BLaER1 treated with 17β-estradiol and CSF1 and Interleukin-3, amounts not matched to agents 10 nM and 100 nM (cell line): ENCODE results near the gene CTNNA3.

ENCODE experiments used
- H3K27ac ChIP-seq, 11 experiments: shearing (Covaris generic); formaldehyde crosslinking; 2 replicates each; pipeline ENCODE4 v1.8.1; 2022
- H3K27me3 ChIP-seq, 11 experiments: shearing (Covaris generic); formaldehyde crosslinking; 2 replicates each; pipeline ENCODE4 v1.8.1; 2022
- H3K36me3 ChIP-seq, 11 experiments: shearing (Covaris generic); formaldehyde crosslinking; 2 replicates each; pipeline ENCODE4 v1.8.1; 2022
- H3K4me1 ChIP-seq, 10 experiments: shearing (Covaris generic); formaldehyde crosslinking; 2 replicates each; pipeline ENCODE4 v1.8.1; 2022
- H3K4me2 ChIP-seq, 11 experiments: shearing (Covaris generic); formaldehyde crosslinking; 2 replicates each; pipeline ENCODE4 v1.8.1; 2022
- H3K4me3 ChIP-seq, 10 experiments: shearing (Covaris generic); formaldehyde crosslinking; 2 replicates each; pipeline ENCODE4 v1.8.1; 2022
- H3K9ac ChIP-seq, 11 experiments: shearing (Covaris generic); formaldehyde crosslinking; 2 replicates each; pipeline ENCODE4 v1.8.1; 2022
- H3K9me3 ChIP-seq, 11 experiments: shearing (Covaris generic); formaldehyde crosslinking; replicated peaks in 1 of 11; 2 replicates each; pipeline ENCODE4 v1.8.1; 2022
- H4K20me1 ChIP-seq, 11 experiments: shearing (Covaris generic); formaldehyde crosslinking; 2 replicates each; pipeline ENCODE4 v1.8.1; 2022
- Cebpa-rat ChIP-seq, 11 experiments: shearing (Covaris generic); IDR thresholded peaks; 2 replicates each; pipeline ENCODE4 v1.8.1; 2022

CTNNA3 gene

GRCh38 chr10:65968437-65968836 lies 1727.6 kb downstream of the CTNNA3 start:
- Histone ChIP-seq H3K4me1 (peaks cover 0 to 5% (median 0%) of the 10 kb centered on the region in 10 experiments; a peak in 1 of 20 replicates), H3K36me3 (no peaks in the 10 kb centered on the region), H3K27me3 (no peaks in the 10 kb centered on the region), H3K4me2 (no peak overlapping the region), H3K9me3 (no peaks in the 10 kb centered on the region), H3K9ac (no peak overlapping the region), H3K4me3 (no peak overlapping the region), H4K20me1 (no peaks in the 10 kb centered on the region), H3K27ac (no peak overlapping the region)
- TF ChIP-seq Cebpa-rat (IDR thresholded peaks at IDR 0.05), result no peak

GRCh38 chr10:65964205-65964604 lies 1731.8 kb downstream of the CTNNA3 start:
- H3K9me3 ChIP-seq, result peaks cover 0 to 6% (median 0%) of the 10 kb centered on the region in 11 experiments; a peak in 2 of 22 replicates
- no peak overlapping the region for H3K9ac ChIP-seq
- no peak for TF ChIP-seq Cebpa-rat (IDR thresholded peaks at IDR 0.05)
- no peaks in the 10 kb centered on the region for H3K36me3 ChIP-seq
- H3K4me2 ChIP-seq, result no peak overlapping the region
- no peak overlapping the region for H3K4me3 ChIP-seq
- H3K4me1 ChIP-seq, result peaks cover 0 to 5% (median 0%) of the 10 kb centered on the region in 10 experiments; a peak in 1 of 20 replicates
- H4K20me1 ChIP-seq, result no peaks in the 10 kb centered on the region
- H3K27ac ChIP-seq, result no peak overlapping the region
- no peaks in the 10 kb centered on the region for H3K27me3 ChIP-seq

- Histone ChIP-seq H3K9me3 (peaks cover 0 to 8% (median 0%) of the 10 kb centered on the region in 11 experiments; a peak in 2 of 22 replicates), H3K4me3 (no peak overlapping the region), H3K4me1 (peaks cover 0 to 42% (median 0%) of the 10 kb centered on the region in 10 experiments; a peak in 6 of 20 replicates), H4K20me1 (no peaks in the 10 kb centered on the region), H3K27me3 (no peaks in the 10 kb centered on the region), H3K27ac (no peak overlapping the region), H3K36me3 (no peaks in the 10 kb centered on the region), H3K4me2 (no peak overlapping the region), H3K9ac (no peak overlapping the region)
- TF ChIP-seq Cebpa-rat (IDR thresholded peaks at IDR 0.05), result no peak
Observed at GRCh38 chr10:65952086-65952485, 1743.9 kb downstream of the CTNNA3 start.

GRCh38 chr10:65950075-65950474 lies 1745.9 kb downstream of the CTNNA3 start:
- Histone ChIP-seq H3K27me3 (no peaks in the 10 kb centered on the region), H3K36me3 (no peaks in the 10 kb centered on the region), H4K20me1 (no peaks in the 10 kb centered on the region), H3K4me1 (peaks cover 0 to 53% (median 0%) of the 10 kb centered on the region in 10 experiments; a peak in 6 of 20 replicates), H3K4me3 (no peak overlapping the region), H3K9ac (peak overlapping the region in 1 of 11 experiments; percentile 55; a peak in 2 of 22 replicates), H3K4me2 (peak overlapping the region in 3 of 11 experiments; percentile 6 to 69 (median 42); a peak in 4 of 22 replicates), H3K27ac (peak overlapping the region in 3 of 11 experiments; percentile 28 to 75 (median 67); a peak in 6 of 22 replicates), H3K9me3 (peaks cover 0 to 8% (median 0%) of the 10 kb centered on the region in 11 experiments; a peak in 2 of 22 replicates)
- TF ChIP-seq Cebpa-rat (IDR thresholded peaks at IDR 0.05), result no peak

- no peaks in the 10 kb centered on the region for H3K27me3 ChIP-seq
- TF ChIP-seq Cebpa-rat (IDR thresholded peaks at IDR 0.05), result no peak
Observed at GRCh38 chr10:65949526-65949925, 1746.5 kb downstream of the CTNNA3 start.

GRCh38 chr10:65945061-65945460 lies 1750.9 kb downstream of the CTNNA3 start:
- peaks cover 0 to 8% (median 0%) of the 10 kb centered on the region in 11 experiments; a peak in 2 of 22 replicates for H3K9me3 ChIP-seq
- H3K27ac ChIP-seq, result no peak overlapping the region
- no peak overlapping the region for H3K9ac ChIP-seq
- H3K4me3 ChIP-seq, result no peak overlapping the region
- no peaks in the 10 kb centered on the region for H4K20me1 ChIP-seq
- no peaks in the 10 kb centered on the region for H3K36me3 ChIP-seq
- no peaks in the 10 kb centered on the region for H3K27me3 ChIP-seq
- no peak overlapping the region for H3K4me2 ChIP-seq
- H3K4me1 ChIP-seq, result peaks cover 0 to 35% (median 0%) of the 10 kb centered on the region in 10 experiments; a peak in 4 of 20 replicates
- TF ChIP-seq Cebpa-rat (IDR thresholded peaks at IDR 0.05), result no peak

More at GRCh38 chr10:65949526-65949925, 1746.5 kb downstream of the CTNNA3 start:
- no peak overlapping the region for H3K9ac ChIP-seq
- peak overlapping the region in 3 of 11 experiments; percentile 28 to 72 (median 67); a peak in 5 of 22 replicates for H3K27ac ChIP-seq
- no peaks in the 10 kb centered on the region for H4K20me1 ChIP-seq
- H3K4me1 ChIP-seq, result peaks cover 0 to 53% (median 0%) of the 10 kb centered on the region in 10 experiments; a peak in 6 of 20 replicates
- H3K4me3 ChIP-seq, result no peak overlapping the region
- H3K36me3 ChIP-seq, result no peaks in the 10 kb centered on the region
- H3K9me3 ChIP-seq, result peaks cover 0 to 8% (median 0%) of the 10 kb centered on the region in 11 experiments; a peak in 2 of 22 replicates
- peak overlapping the region in 3 of 11 experiments; percentile 6 to 69 (median 41); a peak in 4 of 22 replicates for H3K4me2 ChIP-seq

GRCh38 chr10:65943451-65943850 lies 1752.5 kb downstream of the CTNNA3 start:
- Histone ChIP-seq H3K4me3 (no peak overlapping the region), H3K4me1 (peaks cover 0 to 20% (median 0%) of the 10 kb centered on the region in 10 experiments; a peak in 4 of 20 replicates), H3K27ac (no peak overlapping the region), H3K27me3 (no peaks in the 10 kb centered on the region), H3K4me2 (no peak overlapping the region), H3K36me3 (no peaks in the 10 kb centered on the region), H3K9me3 (no peaks in the 10 kb centered on the region), H4K20me1 (no peaks in the 10 kb centered on the region), H3K9ac (no peak overlapping the region)
- TF ChIP-seq Cebpa-rat (IDR thresholded peaks at IDR 0.05), result no peak

- Histone ChIP-seq H4K20me1 (no peaks in the 10 kb centered on the region), H3K36me3 (no peaks in the 10 kb centered on the region), H3K27ac (no peak overlapping the region), H3K27me3 (no peaks in the 10 kb centered on the region), H3K4me3 (no peak overlapping the region), H3K9me3 (no peaks in the 10 kb centered on the region), H3K4me2 (no peak overlapping the region), H3K9ac (no peak overlapping the region), H3K4me1 (0 out of 20 replicates have a peak, but pooled peaks cover 0 to under 1% (median 0%) of the 10 kb centered on the region in 10 experiments)
- no peak for TF ChIP-seq Cebpa-rat (IDR thresholded peaks at IDR 0.05)
Observed at GRCh38 chr10:65940816-65941662, 1755.0 kb downstream of the CTNNA3 start.

- Histone ChIP-seq H3K4me2 (no peak overlapping the region), H3K4me3 (no peak overlapping the region), H3K36me3 (no peaks in the 10 kb centered on the region), H3K9me3 (no peaks in the 10 kb centered on the region), H3K9ac (no peak overlapping the region), H4K20me1 (no peaks in the 10 kb centered on the region), H3K27ac (no peak overlapping the region), H3K4me1 (no peaks in the 10 kb centered on the region), H3K27me3 (no peaks in the 10 kb centered on the region)
- no peak for TF ChIP-seq Cebpa-rat (IDR thresholded peaks at IDR 0.05)
Observed at GRCh38 chr10:65940105-65940504, 1755.9 kb downstream of the CTNNA3 start.
